Activated T-cell treated with anti-CD3 and anti-CD28 coated beads, Interleukin-2, amount 50 U/mL, for 24 hours (primary cell): ENCODE measurements around the gene THSD4.

Source experiments
- DNase-seq: peaks from one replicate; pipeline ENCODE4 v3.0.0-alpha.2; 2020
- H3K27ac Mint-ChIP-seq: 2 replicates; pipeline ENCODE4 v1.8.0; 2020; ENCODE audit warnings: mild to moderate bottlenecking, mixed read lengths
- H3K27me3 Mint-ChIP-seq: 2 replicates; pipeline ENCODE4 v1.8.0; 2020; ENCODE audit warnings: mixed read lengths
- H3K36me3 Mint-ChIP-seq: 2 replicates; pipeline ENCODE4 v1.8.0; 2020; ENCODE audit warnings: low read depth, mixed read lengths
- H3K4me1 Mint-ChIP-seq: 2 replicates; pipeline ENCODE4 v1.8.0; 2020; ENCODE audit warnings: low read depth, mixed read lengths
- H3K4me3 Mint-ChIP-seq: 2 replicates; pipeline ENCODE4 v1.8.0; 2020; ENCODE audit warnings: mild to moderate bottlenecking, moderate library complexity, mixed read lengths
- H3K9me3 Mint-ChIP-seq: 2 replicates; pipeline ENCODE4 v1.8.0; 2020; ENCODE audit warnings: mixed read lengths

Gene THSD4

DNA sequence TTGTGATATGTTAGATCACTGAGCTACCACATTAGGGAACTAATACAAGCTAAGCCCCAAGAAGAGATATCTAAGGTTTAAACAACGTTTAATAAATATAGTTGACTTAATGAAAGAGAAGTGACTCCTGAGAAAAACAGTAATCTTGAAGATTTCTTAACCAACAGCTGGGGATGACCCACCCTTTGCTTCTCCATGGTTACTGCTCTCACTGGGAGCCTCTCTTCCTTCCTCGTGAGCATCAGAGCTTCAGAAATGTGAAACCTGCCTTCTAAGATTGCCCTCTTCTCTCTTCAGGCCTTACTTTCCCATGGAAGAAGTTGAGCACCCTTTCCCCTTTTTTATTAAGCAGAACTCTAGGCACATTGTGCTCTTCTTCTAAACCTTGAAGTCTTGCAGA is 562.9 kb downstream of the THSD4 start:
- Mint-ChIP-seq H3K27me3 (peaks cover 60% of the 10 kb centered on the region), H3K9me3 (no peaks in the 10 kb centered on the region), H3K27ac (no peak overlapping the region), H3K36me3 (no peaks in the 10 kb centered on the region), H3K4me3 (no peak overlapping the region), H3K4me1 (peaks cover 17% of the 10 kb centered on the region)
- no peak for DNase-seq

DNA sequence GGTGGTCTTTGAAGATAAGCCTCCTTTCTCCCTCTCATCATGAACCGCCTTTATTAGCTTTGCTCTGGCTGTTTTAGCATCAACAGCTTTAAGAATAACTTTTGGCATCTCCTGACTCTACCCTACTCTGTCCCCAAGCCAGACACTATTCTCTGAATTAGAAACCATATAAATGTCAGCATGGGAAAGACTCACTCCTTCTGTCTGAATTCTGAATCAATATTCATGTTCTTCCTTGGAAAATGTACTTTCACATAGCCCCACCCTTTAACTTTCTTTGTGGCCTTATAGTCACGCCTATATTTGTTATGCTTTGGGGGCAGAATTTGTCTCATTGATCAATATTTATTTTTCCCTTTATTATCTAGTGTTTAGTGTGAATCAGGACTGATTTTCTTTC is 563.3 kb downstream of the THSD4 start:
- no peaks in the 10 kb centered on the region for H3K36me3 Mint-ChIP-seq
- no peak overlapping the region for H3K27ac Mint-ChIP-seq
- H3K4me3 Mint-ChIP-seq: no peak overlapping the region
- H3K9me3 Mint-ChIP-seq: no peaks in the 10 kb centered on the region
- peaks cover 17% of the 10 kb centered on the region for H3K4me1 Mint-ChIP-seq
- no peak for DNase-seq
- peaks cover 56% of the 10 kb centered on the region for H3K27me3 Mint-ChIP-seq

DNA sequence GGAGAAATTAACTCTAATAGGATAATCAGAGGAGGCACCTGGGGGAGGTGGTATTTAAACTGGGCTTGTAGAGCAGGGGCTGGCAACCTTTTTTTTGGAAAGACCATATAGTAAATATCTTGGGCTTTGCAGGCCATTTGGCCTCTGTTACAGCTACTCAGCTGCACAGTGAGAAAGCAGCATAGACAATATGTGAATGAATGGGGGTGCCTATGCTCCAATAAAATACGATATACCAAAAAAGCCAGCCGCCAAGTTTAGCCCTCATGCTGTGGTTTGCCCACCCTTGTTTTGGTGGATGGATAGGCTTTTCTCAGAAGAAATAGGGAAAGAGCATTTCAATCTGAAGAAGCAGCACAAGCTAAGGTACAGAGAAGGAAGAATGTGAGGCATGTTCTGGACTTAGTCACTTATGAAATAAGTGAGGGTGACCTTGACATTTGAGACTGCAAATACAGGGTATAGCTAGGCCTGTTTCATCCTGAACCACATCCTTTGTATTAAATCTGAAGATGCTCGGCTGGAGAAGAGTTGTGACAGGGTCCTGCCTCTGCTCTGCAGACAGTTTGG is 564.0 kb downstream of the THSD4 start:
- no peak overlapping the region for H3K4me3 Mint-ChIP-seq
- peaks cover 17% of the 10 kb centered on the region for H3K4me1 Mint-ChIP-seq
- no peaks in the 10 kb centered on the region for H3K9me3 Mint-ChIP-seq
- no peak overlapping the region for H3K27ac Mint-ChIP-seq
- H3K36me3 Mint-ChIP-seq: no peaks in the 10 kb centered on the region
- no peak for DNase-seq
- peaks cover 49% of the 10 kb centered on the region for H3K27me3 Mint-ChIP-seq

DNA sequence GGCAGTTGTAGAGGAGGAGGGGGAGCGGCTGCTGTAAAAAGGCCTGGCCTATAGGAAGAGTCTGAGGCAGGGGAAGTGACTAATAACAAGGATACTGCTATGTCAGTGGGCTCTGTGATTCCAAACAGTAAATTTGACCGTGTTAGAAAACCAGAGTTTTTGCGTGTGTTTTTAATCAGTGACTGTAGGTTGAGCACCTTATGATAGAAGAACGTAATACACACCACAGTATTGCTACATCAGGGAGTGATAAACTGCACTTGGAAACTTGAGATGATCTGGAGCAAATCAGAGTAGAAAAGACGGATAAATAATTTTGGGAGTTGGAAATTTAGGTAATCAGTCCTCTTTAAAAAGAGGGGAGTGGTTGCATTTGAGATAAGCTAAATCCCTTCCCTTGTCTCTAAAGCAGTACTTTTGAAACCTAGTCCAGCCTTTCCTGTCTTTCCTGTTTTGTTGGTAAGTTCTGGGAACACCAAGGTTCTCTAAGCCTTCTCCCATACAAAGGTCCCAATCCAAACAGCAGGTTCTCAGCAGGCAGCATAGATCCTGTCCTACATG is 564.6 kb downstream of the THSD4 start:
- no peaks in the 10 kb centered on the region for H3K9me3 Mint-ChIP-seq
- peaks cover 46% of the 10 kb centered on the region for H3K27me3 Mint-ChIP-seq
- no peak for DNase-seq
- H3K4me3 Mint-ChIP-seq: no peak overlapping the region
- H3K36me3 Mint-ChIP-seq: no peaks in the 10 kb centered on the region
- H3K27ac Mint-ChIP-seq: no peak overlapping the region
- H3K4me1 Mint-ChIP-seq: peaks cover 17% of the 10 kb centered on the region

DNA sequence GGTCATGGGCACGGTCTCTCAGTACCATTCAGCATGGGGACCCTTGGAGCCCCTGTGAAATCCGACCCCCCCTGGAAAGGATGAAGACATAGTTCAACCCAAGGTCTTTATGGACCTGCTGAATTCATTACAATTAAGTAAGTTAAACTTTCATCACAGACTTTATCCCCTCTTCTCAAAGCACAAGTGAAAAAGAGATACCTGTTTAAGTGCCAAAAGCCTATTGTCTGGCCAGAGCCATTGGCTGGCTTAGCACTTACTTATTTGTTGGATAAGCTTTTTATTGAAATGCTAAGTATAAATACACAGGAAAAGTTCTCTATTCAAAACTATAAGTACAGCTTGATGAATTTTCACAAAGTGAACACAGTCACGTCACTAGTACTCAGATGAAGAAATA is 566.7 kb downstream of the THSD4 start:
- Mint-ChIP-seq H3K27ac (no peak overlapping the region), H3K4me3 (no peak overlapping the region), H3K9me3 (no peaks in the 10 kb centered on the region), H3K36me3 (no peaks in the 10 kb centered on the region), H3K27me3 (peaks cover 38% of the 10 kb centered on the region), H3K4me1 (peaks cover 13% of the 10 kb centered on the region)
- no peak for DNase-seq

DNA sequence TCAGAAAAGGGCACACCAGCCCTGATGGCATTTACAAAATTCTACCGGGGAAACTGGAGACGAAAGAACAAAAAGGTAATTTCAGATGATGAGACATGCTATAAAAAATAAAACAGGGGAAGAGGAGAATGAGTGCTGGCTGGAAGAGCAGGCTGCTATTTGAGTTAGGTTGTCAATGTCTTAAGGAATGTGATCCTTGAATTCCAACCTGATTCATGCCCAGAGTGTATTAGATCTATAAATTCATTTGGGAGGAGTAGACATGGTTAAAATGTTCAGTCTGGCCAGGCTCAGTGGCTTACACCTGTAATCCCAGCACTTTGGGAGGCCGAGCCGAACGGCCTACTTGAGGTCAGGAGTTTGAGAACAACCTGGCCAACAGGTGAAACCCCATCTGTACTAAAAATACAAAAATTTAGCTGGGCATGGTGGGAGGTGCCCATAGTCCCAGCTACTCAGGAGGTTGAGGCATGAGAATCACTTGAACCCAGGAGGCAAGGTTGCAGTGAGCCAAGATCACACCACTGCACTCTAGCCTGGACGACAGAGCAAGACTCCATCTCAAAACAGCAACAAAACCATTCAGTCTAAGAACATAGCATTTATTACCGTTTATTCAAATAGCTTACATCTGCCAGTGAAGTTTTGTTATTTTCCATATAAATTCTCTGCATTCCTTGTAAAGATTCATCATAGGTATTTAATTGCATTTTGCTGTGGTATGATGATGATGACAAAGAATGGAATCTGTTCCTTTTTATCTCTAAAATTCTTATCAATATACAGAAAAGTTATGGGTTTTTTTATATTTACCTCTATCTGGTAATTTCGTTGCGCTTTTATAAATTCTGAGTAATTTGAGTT is 568.4 kb downstream of the THSD4 start:
- no peak overlapping the region for H3K27ac Mint-ChIP-seq
- no peaks in the 10 kb centered on the region for H3K36me3 Mint-ChIP-seq
- peaks cover 33% of the 10 kb centered on the region for H3K27me3 Mint-ChIP-seq
- H3K9me3 Mint-ChIP-seq: no peaks in the 10 kb centered on the region
- H3K4me1 Mint-ChIP-seq: peaks cover 3% of the 10 kb centered on the region
- H3K4me3 Mint-ChIP-seq: no peak overlapping the region
- no peak for DNase-seq

DNA sequence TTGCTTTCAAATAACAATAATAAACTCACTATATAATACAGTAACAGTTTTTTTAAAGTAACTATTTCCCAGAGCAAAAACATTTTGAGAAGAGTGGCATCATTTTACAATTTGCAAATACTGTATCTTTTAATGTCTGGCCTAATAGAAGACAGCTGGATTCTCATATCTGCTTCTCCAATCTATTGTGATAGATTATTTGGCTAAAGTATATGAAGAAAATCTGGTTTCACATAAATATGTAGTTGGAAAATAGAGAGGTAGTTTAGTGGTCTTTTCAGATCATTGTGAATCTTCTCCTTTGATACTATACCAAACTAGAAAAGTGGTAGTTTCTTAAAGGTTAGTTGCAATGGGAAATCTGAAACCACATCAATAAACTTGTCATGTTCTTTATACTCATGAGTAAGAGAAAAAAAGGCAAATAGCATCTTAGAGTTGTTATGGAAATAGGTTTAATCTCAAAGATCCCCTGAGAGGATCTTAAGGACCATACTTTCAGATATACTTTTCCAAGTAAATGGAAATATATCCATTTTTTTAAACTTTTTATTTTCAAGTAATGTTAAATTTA is 570.2 kb downstream of the THSD4 start:
- no peak overlapping the region for H3K27ac Mint-ChIP-seq
- H3K36me3 Mint-ChIP-seq: no peaks in the 10 kb centered on the region
- peaks cover 3% of the 10 kb centered on the region for H3K4me1 Mint-ChIP-seq
- H3K4me3 Mint-ChIP-seq: no peak overlapping the region
- peaks cover 36% of the 10 kb centered on the region for H3K27me3 Mint-ChIP-seq
- no peak for DNase-seq
- H3K9me3 Mint-ChIP-seq: no peaks in the 10 kb centered on the region

DNA sequence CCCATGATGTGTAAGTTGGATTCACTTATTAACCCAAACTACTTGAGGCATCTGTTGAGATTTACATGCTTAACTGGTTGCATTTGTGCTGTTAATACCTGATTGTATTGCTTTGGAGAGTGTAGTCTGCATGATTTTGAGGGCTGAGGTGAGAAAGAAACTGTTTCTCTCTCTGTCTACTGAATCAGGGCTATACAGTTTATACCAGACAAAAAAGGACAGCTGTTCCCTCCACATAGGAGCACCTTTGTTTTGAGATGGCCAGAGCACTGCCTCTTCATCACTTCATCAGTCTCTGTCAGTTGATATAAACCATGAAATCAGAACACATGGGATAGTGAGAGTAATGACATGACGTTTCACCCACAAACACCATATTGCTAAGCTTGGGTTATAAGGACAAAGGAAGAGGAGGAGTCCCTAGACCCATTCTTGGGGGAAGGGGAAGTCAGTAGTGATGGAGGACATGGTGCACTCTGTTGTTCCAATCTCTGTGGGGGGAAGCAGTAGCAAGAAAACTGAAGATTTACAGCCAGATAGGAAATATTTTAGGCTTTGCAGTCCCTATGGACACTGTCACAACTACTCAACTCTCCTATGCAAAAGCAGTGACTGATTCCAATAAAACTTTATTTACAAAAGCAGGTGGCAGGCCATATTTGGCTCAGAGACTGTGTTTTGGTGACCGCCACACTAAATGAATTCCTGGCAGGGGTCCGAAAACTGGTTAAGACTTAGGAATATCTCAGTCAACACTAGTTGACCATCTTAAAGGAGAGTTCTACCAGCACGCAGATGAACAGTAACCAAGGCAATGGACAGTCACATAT is 571.2 kb downstream of the THSD4 start:
- Mint-ChIP-seq H3K4me3 (no peak overlapping the region), H3K27ac (no peak overlapping the region), H3K27me3 (peaks cover 43% of the 10 kb centered on the region), H3K36me3 (no peaks in the 10 kb centered on the region), H3K9me3 (no peaks in the 10 kb centered on the region), H3K4me1 (peaks cover 3% of the 10 kb centered on the region)
- DNase-seq: no peak

DNA sequence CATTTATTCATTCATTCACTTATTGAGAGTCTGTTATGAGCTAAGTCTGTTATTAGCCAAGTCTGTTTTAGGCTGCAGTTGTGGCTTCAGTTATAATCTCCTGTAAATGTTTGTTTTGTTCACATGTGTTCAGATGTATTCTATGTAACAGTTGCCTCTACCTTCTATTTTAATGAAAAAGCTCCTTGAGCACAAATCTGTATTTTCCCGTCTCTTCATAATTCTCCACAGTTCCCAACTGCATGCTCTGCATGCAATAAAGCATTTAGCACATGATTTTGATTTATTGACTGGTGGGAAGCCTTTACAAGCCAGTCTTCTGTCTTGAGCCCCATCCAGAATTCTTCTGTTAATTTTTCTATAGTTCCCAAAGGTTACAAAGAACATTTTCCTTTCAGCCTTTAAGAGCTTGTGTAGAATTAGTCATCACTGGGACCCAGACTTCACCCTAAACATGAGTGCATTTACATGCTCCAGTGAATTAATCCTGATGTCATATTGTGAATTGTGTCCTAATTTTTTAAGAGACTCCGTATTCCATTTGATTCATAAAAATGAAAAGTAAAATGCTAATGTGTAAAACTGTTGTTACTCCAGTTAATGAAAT is 572.7 kb downstream of the THSD4 start:
- no peak for DNase-seq
- Mint-ChIP-seq H3K36me3 (no peaks in the 10 kb centered on the region), H3K9me3 (no peaks in the 10 kb centered on the region), H3K4me1 (peaks cover 3% of the 10 kb centered on the region), H3K4me3 (no peak overlapping the region), H3K27ac (no peak overlapping the region), H3K27me3 (peaks cover 54% of the 10 kb centered on the region)

DNA sequence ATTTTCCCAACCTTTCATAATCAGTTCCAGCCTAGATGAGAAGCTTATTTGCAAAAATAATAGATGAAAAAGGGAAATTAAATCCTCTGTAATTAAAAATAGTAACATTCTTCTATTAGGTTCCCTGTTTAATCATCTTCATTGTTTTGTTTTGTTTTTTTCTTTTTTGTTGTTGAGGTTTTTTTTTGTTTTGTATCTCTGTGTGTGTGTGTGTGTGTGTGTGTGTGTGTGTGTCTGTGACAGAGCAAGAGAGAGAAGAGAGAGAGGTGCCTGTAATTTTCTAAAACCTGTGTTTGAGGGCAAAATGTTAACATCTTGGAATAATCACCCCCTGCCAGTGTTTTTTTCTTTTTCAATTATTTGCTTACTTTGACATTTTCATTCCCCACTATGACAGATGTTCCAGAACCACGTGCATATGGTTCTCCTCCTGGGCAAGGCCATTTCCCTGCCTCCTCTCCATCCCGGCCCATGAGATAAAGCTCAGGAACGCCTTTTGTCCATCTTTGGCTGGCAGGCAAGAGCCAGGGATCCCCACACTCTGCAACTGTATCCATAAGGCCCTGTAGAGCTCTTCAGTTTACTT is 573.3 kb downstream of the THSD4 start:
- Mint-ChIP-seq H3K4me3 (no peak overlapping the region), H3K27me3 (peaks cover 57% of the 10 kb centered on the region), H3K27ac (no peak overlapping the region), H3K36me3 (no peaks in the 10 kb centered on the region), H3K9me3 (no peaks in the 10 kb centered on the region), H3K4me1 (peaks cover 3% of the 10 kb centered on the region)
- DNase-seq: no peak

DNA sequence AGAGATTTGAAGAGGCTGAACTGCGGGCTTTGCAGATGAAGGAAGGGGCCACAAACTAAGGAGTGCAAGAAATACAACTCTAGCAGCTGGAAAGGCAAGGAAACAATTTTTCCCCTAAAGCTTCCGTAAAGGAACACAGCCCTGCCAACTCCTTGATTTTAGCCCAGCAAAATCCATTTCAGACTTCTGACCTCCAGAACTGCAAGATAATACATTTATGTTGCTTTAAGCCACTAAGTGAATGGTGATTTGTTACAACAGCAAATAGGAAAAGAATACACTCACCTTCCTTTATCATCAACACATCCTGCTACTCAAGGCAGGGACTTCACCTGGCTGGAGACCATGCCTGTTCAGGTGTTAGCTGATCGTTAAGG is 575.8 kb downstream of the THSD4 start:
- no peak for DNase-seq
- no peaks in the 10 kb centered on the region for H3K4me1 Mint-ChIP-seq
- H3K9me3 Mint-ChIP-seq: no peaks in the 10 kb centered on the region
- H3K36me3 Mint-ChIP-seq: no peaks in the 10 kb centered on the region
- H3K27me3 Mint-ChIP-seq: peaks cover 73% of the 10 kb centered on the region
- H3K27ac Mint-ChIP-seq: no peak overlapping the region
- H3K4me3 Mint-ChIP-seq: no peak overlapping the region

DNA sequence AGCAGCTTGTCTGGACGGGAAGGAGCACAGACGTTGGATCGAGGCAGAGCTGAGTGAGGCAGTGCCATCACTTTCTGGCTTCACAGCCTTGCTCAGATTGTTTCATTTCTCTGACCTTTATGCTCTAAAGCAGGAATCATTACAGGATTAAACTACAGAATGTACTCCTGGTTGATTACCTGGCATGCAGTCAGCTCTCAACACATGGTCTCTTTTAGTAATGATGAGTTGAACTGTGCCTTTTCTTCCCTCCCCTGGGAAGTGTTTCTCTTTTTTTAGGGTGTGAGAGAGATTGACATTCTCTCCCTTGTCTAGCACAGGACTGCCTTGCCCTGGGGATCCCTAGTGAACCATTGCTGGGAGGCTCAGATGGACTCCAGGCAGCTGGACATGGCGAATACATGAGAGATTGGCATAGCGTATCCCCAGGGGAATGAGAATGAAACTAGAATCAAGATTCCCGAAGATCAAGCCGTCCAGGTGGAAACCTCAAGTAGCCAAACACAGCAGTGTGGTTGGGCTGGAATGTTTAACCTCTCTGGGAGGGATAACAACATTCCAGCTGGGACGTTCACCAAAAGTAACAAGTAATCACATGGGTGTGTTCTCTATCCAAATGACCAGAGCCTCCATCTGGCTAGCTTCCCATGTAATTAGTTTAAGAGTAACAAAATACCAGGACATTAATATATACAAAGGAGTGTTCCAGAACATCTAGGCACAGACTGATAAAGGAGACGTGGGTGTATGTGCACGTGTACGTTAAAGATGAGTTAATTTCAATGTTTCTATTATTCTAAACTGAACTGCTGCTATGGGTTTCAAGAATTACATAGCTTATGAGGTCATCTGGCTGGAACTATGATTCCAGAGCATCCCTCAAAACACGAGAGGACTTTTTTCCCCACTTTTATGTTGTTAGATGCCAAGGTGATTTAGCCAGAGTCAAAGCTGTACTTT is 576.5 kb downstream of the THSD4 start:
- Mint-ChIP-seq H3K4me1 (no peaks in the 10 kb centered on the region), H3K27ac (no peak overlapping the region), H3K36me3 (no peaks in the 10 kb centered on the region), H3K4me3 (no peak overlapping the region), H3K9me3 (no peaks in the 10 kb centered on the region), H3K27me3 (peaks cover 78% of the 10 kb centered on the region)
- no peak for DNase-seq

DNA sequence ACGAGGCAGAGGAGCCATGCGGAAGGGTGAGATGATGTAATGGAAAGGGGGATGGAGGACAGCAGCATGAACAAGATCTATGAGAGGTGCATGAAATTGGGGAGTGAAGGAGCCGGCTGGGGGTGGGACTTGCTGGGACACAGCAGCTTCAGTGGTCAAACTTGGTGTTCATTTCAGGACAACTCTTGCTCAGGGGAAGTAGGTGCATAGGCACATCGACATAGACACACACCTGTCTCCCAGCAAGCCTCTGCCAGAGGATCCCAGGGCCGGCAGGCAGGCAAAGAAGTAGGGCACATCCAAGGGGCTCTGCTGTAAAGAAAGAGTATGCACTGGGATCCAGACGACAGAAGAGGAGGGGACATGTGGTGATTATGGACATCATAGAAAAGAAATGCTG is 582.0 kb downstream of the THSD4 start:
- Mint-ChIP-seq H3K27ac (no peak overlapping the region), H3K36me3 (no peaks in the 10 kb centered on the region), H3K4me3 (no peak overlapping the region), H3K9me3 (no peaks in the 10 kb centered on the region), H3K4me1 (no peaks in the 10 kb centered on the region), H3K27me3 (peaks cover 49% of the 10 kb centered on the region)
- DNase-seq: no peak
